Erythroblast (primary cell): Measurements from ENCODE around the gene HJV.
"Not testable (repeated sequence)": the region's sequence is repeated elsewhere in the genome, so short reads cannot be mapped to it uniquely, and the experiment has no call there.

Experiments
- DNase-seq, 2 experiments: peaks; one replicate each; lab custom pipeline; 2025; lab: John Stamatoyannopoulos, UW
- GATA1 ChIP-seq: IDR thresholded peaks from 2 replicates; pipeline ENCODE4 v1.6.1; 2011; ENCODE audit warnings: low read depth, mild to moderate bottlenecking, control low read depth, low read length, moderate library complexity
- POLR2A ChIP-seq: IDR thresholded peaks from 2 replicates; pipeline ENCODE4 v1.6.1; 2011; ENCODE audit warnings: mild to moderate bottlenecking, low read length

Gene HJV

GRCh38 chr1:146032631-146033219, 11.2 kb upstream of the HJV start:
- TF ChIP-seq GATA1 (no peak), POLR2A (no peak)
- peak; percentile 62 to 74 for DNase-seq

- TF ChIP-seq POLR2A (no peak), GATA1 (no peak)
- no peak for DNase-seq
Measured at GRCh38 chr1:146031476-146031875, 9.9 kb upstream of the HJV start.

GRCh38 chr1:146029117-146029516, 7.6 kb upstream of the HJV start:
- DNase-seq = no peak

GRCh38 chr1:146026650-146027049, 5.1 kb upstream of the HJV start:
- not testable (repeated sequence) for DNase-seq

More at GRCh38 chr1:146029117-146029516, 7.6 kb upstream of the HJV start:
- TF ChIP-seq POLR2A (no peak), GATA1 (no peak)

- peak in 1 of 2 experiments; percentile 35 for DNase-seq
Measured at GRCh38 chr1:146025787-146026495, 4.4 kb upstream of the HJV start.

GRCh38 chr1:146022403-146023127, 1.0 kb upstream of the HJV start:
- no peak for TF ChIP-seq POLR2A
- no peak for TF ChIP-seq GATA1
- no peak for DNase-seq

- TF ChIP-seq GATA1 = no peak
- no peak for TF ChIP-seq POLR2A
- no peak for DNase-seq
Measured at GRCh38 chr1:146021050-146021445, 487 bp downstream of the HJV start.

- TF ChIP-seq POLR2A (no peak), GATA1 (no peak)
- DNase-seq = no peak
Measured at GRCh38 chr1:146020058-146021049, 1.2 kb downstream of the HJV start.

- peak; percentile 37 to 54 for DNase-seq
- TF ChIP-seq POLR2A = no peak
- no peak for TF ChIP-seq GATA1
Measured at GRCh38 chr1:146019231-146020057, 2.1 kb downstream of the HJV start.

GRCh38 chr1:146016891-146017290, 4.6 kb downstream of the HJV start:
- no peak for TF ChIP-seq POLR2A
- TF ChIP-seq GATA1 = no peak

GRCh38 chr1:146013559-146013922, 8.0 kb downstream of the HJV start:
- DNase-seq = no peak
- TF ChIP-seq GATA1 (no peak), POLR2A (no peak)

More at GRCh38 chr1:146016891-146017290, 4.6 kb downstream of the HJV start:
- DNase-seq = no peak

GRCh38 chr1:146012703-146013558, 8.6 kb downstream of the HJV start:
- no peak for TF ChIP-seq POLR2A
- TF ChIP-seq GATA1 = no peak
- DNase-seq = peak; percentile 79 to 86
